Hepatocyte (in vitro differentiated cells): ENCODE measurements around the gene KCNK17. TPM values are rescaled to one million over a fixed set of nuclear protein-coding genes. Genes with fewer than 3 reads are reported as not detected.

ENCODE experiments used
- DNase-seq: peaks from one replicate; pipeline ENCODE4 v3.0.0-alpha.2; 2016; ENCODE audit warnings: low spot score
- H2AFZ ChIP-seq: fragments of 200-600 bp; sonication (generic); 2 replicates; pipeline ENCODE4 v1.6.0; 2016; ENCODE audit warnings: antibody characterized with exemption, mild to moderate bottlenecking
- H3K27ac ChIP-seq: fragments of 200-600 bp; sonication (generic); 2 replicates; pipeline ENCODE4 v1.5.1; 2016; ENCODE audit warnings: mild to moderate bottlenecking
- H3K27me3 ChIP-seq: fragments of 200-600 bp; sonication (generic); 2 replicates; pipeline ENCODE4 v1.6.1; 2016
- H3K36me3 ChIP-seq: fragments of 200-600 bp; sonication (generic); replicated peaks from 2 replicates; pipeline ENCODE4 v1.5.1; 2016; ENCODE audit warnings: low read depth; ENCODE audit not compliant: insufficient read depth
- H3K4me1 ChIP-seq: fragments of 200-600 bp; sonication (generic); 2 replicates; pipeline ENCODE4 v1.5.1; 2016; ENCODE audit warnings: mild to moderate bottlenecking, moderate library complexity; ENCODE audit not compliant: insufficient read depth
- H3K4me2 ChIP-seq: fragments of 200-600 bp; sonication (generic); 2 replicates; pipeline ENCODE4 v1.6.0; 2016
- H3K4me3 ChIP-seq: fragments of 200-600 bp; sonication (generic); 2 replicates; pipeline ENCODE4 v1.5.1; 2016; ENCODE audit warnings: mild to moderate bottlenecking
- H3K79me2 ChIP-seq: fragments of 200-600 bp; sonication (generic); 2 replicates; pipeline ENCODE4 v1.6.0; 2017; ENCODE audit warnings: mild to moderate bottlenecking
- H3K9me2 ChIP-seq: fragments of 200-600 bp; sonication (generic); replicated peaks from 2 replicates; pipeline ENCODE4 v1.6.0; 2017; ENCODE audit warnings: mild to moderate bottlenecking; ENCODE audit not compliant: insufficient read depth
- H3K9me3 ChIP-seq: fragments of 200-600 bp; sonication (generic); 2 replicates; pipeline ENCODE4 v1.5.1; 2016; ENCODE audit warnings: low read depth, mild to moderate bottlenecking
- H4K20me1 ChIP-seq: fragments of 200-600 bp; sonication (generic); 2 replicates; pipeline ENCODE4 v1.6.0; 2016; ENCODE audit warnings: mild to moderate bottlenecking; ENCODE audit not compliant: insufficient read depth, poor library complexity, severe bottlenecking
- CTCF ChIP-seq: fragments of 200-600 bp; sonication (generic); IDR thresholded peaks from 2 replicates; pipeline ENCODE4 v1.5.1; 2016; ENCODE audit warnings: antibody characterized with exemption, mild to moderate bottlenecking; ENCODE audit not compliant: poor library complexity
- EZH2 ChIP-seq: fragments of 200-600 bp; sonication (generic); IDR thresholded peaks from 2 replicates; pipeline ENCODE4 v1.6.1; 2016; ENCODE audit warnings: antibody characterized with exemption, mild to moderate bottlenecking, borderline replicate concordance
- EZH2phosphoT487 ChIP-seq: fragments of 200-600 bp; sonication (generic); IDR thresholded peaks from one replicate; pipeline ENCODE4 v1.6.1; 2018; ENCODE audit warnings: antibody characterized with exemption, mild to moderate bottlenecking, low read depth, moderate library complexity; ENCODE audit not compliant: unreplicated experiment, severe bottlenecking
- WGBS: methylation state at CpG from one replicate; pipeline ENCODE4 v1.1.6; 2016; ENCODE audit warnings: low lambda C conversion rate; ENCODE audit errors: missing lambda C conversion rate; 5-methylcytosine and 5-hydroxymethylcytosine counted together
- polyA plus RNA-seq: library from polyadenylated mRNA; unstranded; fragments of >200 nt; fragmentation: Nextera tagmentation; extraction: Ambion mirVana; gene quantifications from 2 replicates; pipeline ENCODE4 v1.2.1, GENCODE V29; 2016
- total RNA-seq: library from RNA; depleted of rRNA; stranded (reverse); fragments of >200 nt; gene quantifications from 2 replicates; pipeline ENCODE4 v1.2.3, GENCODE V29; 2014

The KCNK17 gene
- total and polyA plus RNA-seq, 2 experiments from 2014 or later = not detected

GRCh38 chr6:39261751-39262150 lies 52.5 kb downstream of the KCNK17 start:
- no peak overlapping the region for H2AFZ ChIP-seq
- H3K4me3 ChIP-seq = no peak overlapping the region
- no peaks in the 10 kb centered on the region for H3K79me2 ChIP-seq
- no peak overlapping the region for H3K27ac ChIP-seq
- no peaks in the 10 kb centered on the region for H3K4me1 ChIP-seq
- 89% methylated on average over 3 of the region's 3 CpGs for WGBS
- no peak for TF ChIP-seq EZH2
- no peak for TF ChIP-seq EZH2phosphoT487
- TF ChIP-seq CTCF = no peak
- H3K9me2 ChIP-seq = no peaks in the 10 kb centered on the region
- DNase-seq = no peak
- no peaks in the 10 kb centered on the region for H4K20me1 ChIP-seq
- H3K36me3 ChIP-seq = no peaks in the 10 kb centered on the region
- H3K27me3 ChIP-seq = peaks cover 29% of the 10 kb centered on the region
- no peak overlapping the region for H3K4me2 ChIP-seq
- H3K9me3 ChIP-seq = no peaks in the 10 kb centered on the region

- Histone ChIP-seq H3K79me2 (no peaks in the 10 kb centered on the region), H2AFZ (no peak overlapping the region), H3K4me2 (no peak overlapping the region), H3K27ac (no peak overlapping the region), H3K27me3 (peaks cover 29% of the 10 kb centered on the region), H3K9me3 (no peaks in the 10 kb centered on the region), H3K36me3 (no peaks in the 10 kb centered on the region), H3K4me3 (no peak overlapping the region), H4K20me1 (no peaks in the 10 kb centered on the region), H3K9me2 (no peaks in the 10 kb centered on the region), H3K4me1 (no peaks in the 10 kb centered on the region)
- WGBS = 96% methylated on average over 2 of the region's 2 CpGs
- TF ChIP-seq EZH2 (no peak), CTCF (no peak), EZH2phosphoT487 (no peak)
- DNase-seq = no peak
These were observed 53.3 kb downstream of the KCNK17 start for GRCh38 chr6:39260953-39261352.

- H3K4me1 ChIP-seq = no peaks in the 10 kb centered on the region
- WGBS = 79% methylated on average over 2 of the region's 2 CpGs
These were observed 53.8 kb downstream of the KCNK17 start for GRCh38 chr6:39260456-39260855.

More at GRCh38 chr6:39260456-39260855, 53.8 kb downstream of the KCNK17 start:
- no peaks in the 10 kb centered on the region for H3K36me3 ChIP-seq
- H2AFZ ChIP-seq = no peak overlapping the region
- H3K4me3 ChIP-seq = no peak overlapping the region
- no peak for DNase-seq
- H3K9me3 ChIP-seq = no peaks in the 10 kb centered on the region
- no peak overlapping the region for H3K27ac ChIP-seq
- peaks cover 29% of the 10 kb centered on the region for H3K27me3 ChIP-seq
- H3K9me2 ChIP-seq = no peaks in the 10 kb centered on the region
- TF ChIP-seq EZH2phosphoT487 (no peak), EZH2 (no peak), CTCF (no peak)
- no peaks in the 10 kb centered on the region for H4K20me1 ChIP-seq
- no peaks in the 10 kb centered on the region for H3K79me2 ChIP-seq
- H3K4me2 ChIP-seq = no peak overlapping the region
